ENCODE measurements around the gene TNKS2. TPM values are rescaled to one million over a fixed set of nuclear protein-coding genes. Genes with fewer than 3 reads are reported as not detected.
A peak's percentile ranks its signal among the peaks of the same experiment; 100 is the strongest.

TNKS2 gene
- total RNA-seq, 1 experiment from 2014 or later = 46.2 TPM

- DNase-seq (ENCODE audit: low read depth, low spot score) = no peak
- Histone ChIP-seq H3K27ac (ENCODE audit: low read length) (peak overlapping the region; percentile 100), H3K4me3 (ENCODE audit: low read depth in 2 of 2, low read length in 2 of 2) (peak overlapping the region; percentile 96 to 97), H3K9me3 (ENCODE audit: control insufficient read depth, insufficient read depth, low read depth, low read length) (no peaks in the 10 kb centered on the region), H3K27me3 (ENCODE audit: control insufficient read depth, insufficient read depth, low read length) (no peaks in the 10 kb centered on the region), H3K4me1 (ENCODE audit: control insufficient read depth, insufficient read depth, low read length) (peaks cover 23% of the 10 kb centered on the region), H3K36me3 (ENCODE audit: control insufficient read depth, insufficient read depth, low read length) (no peaks in the 10 kb centered on the region; the same call in none of the 2 replicates)
- ChIA-PET CTCF (no interaction called here), POLR2A (no interaction called here)
- no TSS peak for BruUV-seq (replicated peaks)
- in situ Hi-C loops (cut with HindIII; ENCODE audit: low pct_unique_long_range_greater_than_20kb, low sequenced_read_pairs) = no loop called here
- ATAC-seq = no peak
- intact Hi-C loops (cut with micrococcal nuclease; ENCODE audit: unreplicated experiment) = no loop called here
- no peak for TF ChIP-seq REST (IDR thresholded peaks at IDR 0.05; ENCODE audit: insufficient read depth in 1 of 2, low read depth in 2 of 2, low read length in 1 of 2)
- TF ChIP-seq POLR2AphosphoS5 (IDR thresholded peaks at IDR 0.05; ENCODE audit: low read depth, low read length) = no peak
- TF ChIP-seq, protein P1, sequence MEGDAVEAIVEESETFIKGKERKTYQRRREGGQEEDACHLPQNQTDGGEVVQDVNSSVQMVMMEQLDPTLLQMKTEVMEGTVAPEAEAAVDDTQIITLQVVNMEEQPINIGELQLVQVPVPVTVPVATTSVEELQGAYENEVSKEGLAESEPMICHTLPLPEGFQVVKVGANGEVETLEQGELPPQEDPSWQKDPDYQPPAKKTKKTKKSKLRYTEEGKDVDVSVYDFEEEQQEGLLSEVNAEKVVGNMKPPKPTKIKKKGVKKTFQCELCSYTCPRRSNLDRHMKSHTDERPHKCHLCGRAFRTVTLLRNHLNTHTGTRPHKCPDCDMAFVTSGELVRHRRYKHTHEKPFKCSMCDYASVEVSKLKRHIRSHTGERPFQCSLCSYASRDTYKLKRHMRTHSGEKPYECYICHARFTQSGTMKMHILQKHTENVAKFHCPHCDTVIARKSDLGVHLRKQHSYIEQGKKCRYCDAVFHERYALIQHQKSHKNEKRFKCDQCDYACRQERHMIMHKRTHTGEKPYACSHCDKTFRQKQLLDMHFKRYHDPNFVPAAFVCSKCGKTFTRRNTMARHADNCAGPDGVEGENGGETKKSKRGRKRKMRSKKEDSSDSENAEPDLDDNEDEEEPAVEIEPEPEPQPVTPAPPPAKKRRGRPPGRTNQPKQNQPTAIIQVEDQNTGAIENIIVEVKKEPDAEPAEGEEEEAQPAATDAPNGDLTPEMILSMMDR (IDR thresholded peaks at IDR 0.05) = no peak
- no peak for TF ChIP-seq TCF7L2 (IDR thresholded peaks at IDR 0.05; ENCODE audit: low read depth, low read length)
- no peak for TF ChIP-seq SIN3A (IDR thresholded peaks at IDR 0.05; ENCODE audit: borderline replicate concordance, insufficient read depth, low read depth, low read length)
These were observed 1.1 kb upstream of the TNKS2 start for GRCh38 chr10:91797048-91797690.

DNA sequence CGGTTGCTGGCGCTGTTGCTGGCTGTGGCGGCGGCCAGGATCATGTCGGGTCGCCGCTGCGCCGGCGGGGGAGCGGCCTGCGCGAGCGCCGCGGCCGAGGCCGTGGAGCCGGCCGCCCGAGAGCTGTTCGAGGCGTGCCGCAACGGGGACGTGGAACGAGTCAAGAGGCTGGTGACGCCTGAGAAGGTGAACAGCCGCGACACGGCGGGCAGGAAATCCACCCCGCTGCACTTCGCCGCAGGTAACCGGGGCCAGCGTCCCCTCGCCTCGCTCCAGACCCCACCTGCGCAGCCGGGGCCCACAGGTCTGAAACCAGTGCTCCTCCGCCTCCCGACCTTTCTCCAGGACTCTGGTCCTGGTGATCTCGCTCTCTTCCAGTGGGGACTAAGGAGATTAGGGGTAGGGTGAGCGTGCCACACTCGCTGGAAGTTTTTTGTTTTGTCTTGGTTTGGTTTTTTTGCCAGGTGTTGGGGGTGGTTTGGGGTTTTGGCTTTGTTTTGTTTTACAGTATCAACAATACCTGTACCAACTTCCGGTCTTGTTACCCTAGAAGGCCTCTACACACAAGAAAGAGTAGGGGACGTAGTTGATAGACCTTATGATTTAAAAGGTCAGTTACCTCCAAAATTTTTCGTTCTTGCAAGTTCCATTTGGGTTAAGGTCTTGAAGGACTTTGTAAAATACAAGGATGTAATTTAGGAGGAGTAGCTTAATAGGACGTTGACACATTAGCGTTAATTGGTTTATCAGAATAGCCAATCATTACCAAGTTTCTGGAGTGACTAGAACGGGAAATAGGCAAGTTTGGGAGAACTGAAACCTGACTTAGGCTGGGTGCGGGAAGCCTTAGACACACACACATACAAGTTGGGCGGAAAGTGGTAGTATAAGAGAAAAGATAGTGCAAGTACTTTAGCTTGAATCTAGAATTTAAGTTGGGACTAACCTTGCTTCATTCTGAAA is 704 bp downstream of the TNKS2 start:
- in situ Hi-C loops (cut with HindIII; ENCODE audit: low pct_unique_long_range_greater_than_20kb, low sequenced_read_pairs) (no loop called here), intact Hi-C loops (cut with micrococcal nuclease; ENCODE audit: unreplicated experiment) (no loop called here)
- no peak for DNase-seq (ENCODE audit: low read depth, low spot score)
- ChIA-PET CTCF (interaction anchor here (0.8 kb wide), 1 partner anchor 40 kb away, joined by 3 read pairs; no protein-coding TSS in a partner anchor), POLR2A (no interaction called here)
- H3K9me3 ChIP-seq (ENCODE audit: control insufficient read depth, insufficient read depth, low read depth, low read length) = no peaks in the 10 kb centered on the region
- H3K27me3 ChIP-seq (ENCODE audit: control insufficient read depth, insufficient read depth, low read length) = no peaks in the 10 kb centered on the region
- TF ChIP-seq TCF7L2 (IDR thresholded peaks at IDR 0.05; ENCODE audit: low read depth, low read length) = no peak
- TF ChIP-seq SIN3A (IDR thresholded peaks at IDR 0.05; ENCODE audit: borderline replicate concordance, insufficient read depth, low read depth, low read length) = 0 out of 2 replicates have a peak, but pooled peaks have one; percentile 34
- peak overlapping the region; percentile 96 to 97 for H3K4me3 ChIP-seq (ENCODE audit: low read depth in 2 of 2, low read length in 2 of 2)
- H3K4me1 ChIP-seq (ENCODE audit: control insufficient read depth, insufficient read depth, low read length) = peaks cover 23% of the 10 kb centered on the region
- peak; percentile 73 for ATAC-seq
- BruUV-seq (replicated peaks) = no TSS peak
- no peaks in the 10 kb centered on the region; the same call in none of the 2 replicates for H3K36me3 ChIP-seq (ENCODE audit: control insufficient read depth, insufficient read depth, low read length)
- peak overlapping the region; percentile 100 for H3K27ac ChIP-seq (ENCODE audit: low read length)

All from Panc1 (cell line).